K562 (cell line): ENCODE measurements around the gene SLC15A3. TPM values are rescaled to one million over a fixed set of nuclear protein-coding genes. Genes with fewer than 3 reads are reported as not detected.

Source experiments
- CTCF ChIP-seq, 3 experiments: IDR thresholded peaks in 2 of 3; conservative IDR thresholded peaks in 1 of 3; 2 replicates each; pipeline ENCODE4 v1.5.1; 2011 to 2012; ENCODE audit warnings: low read length in 3 of 3, mild to moderate bottlenecking in 3 of 3, control low read depth in 2 of 3, improper control_type of control experiment in 1 of 3, inconsistent platforms in 1 of 3, low read depth in 1 of 3, mixed read lengths in 1 of 3, moderate library complexity in 1 of 3; ENCODE audit not compliant: insufficient read depth in 2 of 3
- POLR2G ChIP-seq: fragments of 200-400 bp; formaldehyde crosslinking; IDR thresholded peaks from 2 replicates; pipeline ENCODE4 v1.6.1; 2017; ENCODE audit warnings: low read depth, mild to moderate bottlenecking, antibody characterized with exemption, low read length, moderate library complexity
- PRDM10 ChIP-seq: fragments of 450-650 bp; IDR thresholded peaks from 2 replicates; pipeline ENCODE4 v1.6.1; 2018; ENCODE audit not compliant: partially characterized antibody
- polyA plus RNA-seq, 8 experiments: library from polyadenylated mRNA; depleted of rRNA in 4 of 8; stranded (reverse) in 5 of 8; unstranded in 3 of 8; fragments of >200 nt; fragmentation: Nextera tagmentation in 2 of 8; fragmentation: Illumina TruSeq in 1 of 8; extraction: Ambion mirVana in 2 of 8; extraction: Trizol in 1 of 8; gene quantifications; 2 replicates each; pipeline versions ENCODE4 v1.2.1 to v1.2.3, GENCODE V29; 2011 to 2014; ENCODE audit warnings: inconsistent platforms in 1 of 8, missing spikeins in 1 of 8
- total RNA-seq, 7 experiments: library from RNA; depleted of rRNA in 6 of 7; stranded (reverse); fragments of >200 nt in 6 of 7; fragmentation: Illumina TruSeq in 2 of 7; extraction: Trizol in 2 of 7; gene quantifications; 2 replicates each; pipeline versions ENCODE4 v1.2.1 to v1.2.3, GENCODE V29; 2011 to 2021; ENCODE audit warnings: low replicate concordance in 1 of 7

The SLC15A3 gene
- total and polyA plus RNA-seq, 9 of the 15 experiments (the other 6 are each of a cell fraction or from before 2014, with no cell fraction given) = 0.07 to 0.27 TPM; not detected in 7

GRCh38 chr11:60924110-60924905, 27.7 kb downstream of the SLC15A3 start, which contains the start of gene TMEM132A (continued):
- TF ChIP-seq PRDM10 (peak; percentile 68), POLR2G (peak; percentile 67), CTCF (IDR thresholded peaks at IDR 0.05 in 2 of 3, conservative IDR thresholded peaks at IDR 0.05 in 1 of 3; ENCODE audit: insufficient read depth in 2 of 3, low read depth in 1 of 3, low read length in 3 of 3) (0 out of 6 replicates have a peak, but pooled peaks of 1 of the 3 experiments have one; percentile 16)
